Neural cell (in vitro differentiated cells): ENCODE results near the gene TRIM66. TPM values are rescaled to one million over a fixed set of nuclear protein-coding genes. Genes with fewer than 3 reads are reported as not detected.

Experiments
- H2AFZ ChIP-seq: fragments of 200-600, 300-800 bp; sonication (generic), shearing (Covaris generic); 2 replicates; pipeline ENCODE4 v1.6.0; 2014; ENCODE audit warnings: low read depth, mild to moderate bottlenecking, antibody characterized with exemption, low read length, moderate library complexity
- H3F3A ChIP-seq: fragments of 200-600 bp; shearing (Covaris generic); 2 replicates; pipeline ENCODE4 v1.6.1; 2016; ENCODE audit warnings: mild to moderate bottlenecking, moderate library complexity, mixed read lengths, antibody characterized with exemption, low read length; ENCODE audit not compliant: insufficient read depth, poor library complexity, severe bottlenecking
- H3K27ac ChIP-seq: fragments of 200-600, 300-800 bp; sonication (generic), shearing (Covaris generic); 2 replicates; pipeline ENCODE4 v1.5.1; 2014; ENCODE audit warnings: mild to moderate bottlenecking, low read length, moderate library complexity
- H3K27me3 ChIP-seq: fragments of 300-800, 200-600 bp; sonication (generic), shearing (Covaris generic); 2 replicates; pipeline ENCODE4 v1.6.0; 2014; ENCODE audit warnings: mild to moderate bottlenecking, low read depth, low read length, moderate library complexity; ENCODE audit not compliant: insufficient read depth
- H3K36me3 ChIP-seq: fragments of 300-800, 200-600 bp; sonication (generic), shearing (Covaris generic); 2 replicates; pipeline ENCODE4 v1.5.1; 2014; ENCODE audit warnings: mild to moderate bottlenecking, antibody characterized with exemption, low read length, moderate library complexity; ENCODE audit not compliant: insufficient read depth
- H3K4me2 ChIP-seq: fragments of 300-800, 200-600 bp; sonication (generic), shearing (Covaris generic); 2 replicates; pipeline ENCODE4 v1.6.0; 2014; ENCODE audit warnings: mild to moderate bottlenecking, low read length
- H3K4me3 ChIP-seq: fragments of 300-800, 200-600 bp; sonication (generic), shearing (Covaris generic); 2 replicates; pipeline ENCODE4 v1.5.1; 2014; ENCODE audit warnings: mild to moderate bottlenecking, low read length, moderate library complexity
- H3K79me2 ChIP-seq: fragments of 200-600 bp; shearing (Covaris generic); replicated peaks from 2 replicates; pipeline ENCODE4 v1.6.0; 2014; ENCODE audit warnings: mild to moderate bottlenecking, low read length, moderate library complexity; ENCODE audit not compliant: insufficient read depth
- H3K9ac ChIP-seq: fragments of 300-800, 200-600 bp; sonication (generic), shearing (Covaris generic); 2 replicates; pipeline ENCODE4 v1.6.1; 2016; ENCODE audit warnings: mild to moderate bottlenecking, low read length, mixed read lengths
- H3K9me2 ChIP-seq: fragments of 200-600 bp; shearing (Covaris generic); 2 replicates; pipeline ENCODE4 v1.6.1; 2016; ENCODE audit warnings: mild to moderate bottlenecking, low read length, mixed read lengths; ENCODE audit not compliant: insufficient read depth
- H3K9me3 ChIP-seq: fragments of 200-600, 300-800 bp; sonication (generic), shearing (Covaris generic); 2 replicates; pipeline ENCODE4 v1.6.1; 2016; ENCODE audit warnings: mild to moderate bottlenecking, mixed run types, low read length, moderate library complexity, mixed read lengths
- H4K20me1 ChIP-seq: fragments of 200-600 bp; shearing (Covaris generic); 2 replicates; pipeline ENCODE4 v1.6.1; 2016; ENCODE audit warnings: mild to moderate bottlenecking, mixed run types; ENCODE audit not compliant: insufficient read depth
- EP300 ChIP-seq: fragments of 450-650 bp; conservative IDR thresholded peaks from 2 replicates; pipeline ENCODE4 v1.6.1; 2014; ENCODE audit warnings: antibody characterized with exemption, mild to moderate bottlenecking, moderate library complexity; ENCODE audit not compliant: poor library complexity, severe bottlenecking
- EZH2 ChIP-seq: fragments of 200-600, 300-800 bp; shearing (Covaris generic), sonication (generic); IDR thresholded peaks from 2 replicates; pipeline ENCODE4 v1.6.1; 2014; ENCODE audit warnings: antibody characterized with exemption, low read length, borderline replicate concordance, mild to moderate bottlenecking; ENCODE audit not compliant: insufficient read depth, poor library complexity, severe bottlenecking
- MXI1 ChIP-seq: fragments of 450-650 bp; conservative IDR thresholded peaks from 2 replicates; pipeline ENCODE4 v1.6.1; 2014; ENCODE audit warnings: antibody characterized with exemption, mild to moderate bottlenecking; ENCODE audit not compliant: poor library complexity, severe bottlenecking
- POLR2AphosphoS5 ChIP-seq: IDR thresholded peaks from 2 replicates; pipeline ENCODE4 v1.6.1; 2012
- RAD21 ChIP-seq: fragments of 450-650 bp; conservative IDR thresholded peaks from 2 replicates; pipeline ENCODE4 v1.6.1; 2014; ENCODE audit warnings: antibody characterized with exemption, mild to moderate bottlenecking, moderate library complexity
- SMC3 ChIP-seq: fragments of 450-650 bp; conservative IDR thresholded peaks from 2 replicates; pipeline ENCODE4 v1.6.1; 2014; ENCODE audit warnings: antibody characterized with exemption, mild to moderate bottlenecking, moderate library complexity; ENCODE audit not compliant: poor library complexity
- TAF1 ChIP-seq: IDR thresholded peaks from 2 replicates; pipeline ENCODE4 v1.6.1; 2012; ENCODE audit warnings: low read depth
- polyA plus RNA-seq: library from polyadenylated mRNA; depleted of rRNA; stranded (reverse); fragments of >200 nt; gene quantifications from 2 replicates; pipeline ENCODE4 v1.2.3, GENCODE V29; 2014
- TF ChIP-seq, protein P1 (sequence below): fragments of 450-650 bp; IDR thresholded peaks from 2 replicates; pipeline ENCODE4 v1.5.1; 2014; ENCODE audit warnings: antibody characterized with exemption, mild to moderate bottlenecking, moderate library complexity; ENCODE audit not compliant: poor library complexity, severe bottlenecking
- TF ChIP-seq, protein P2 (sequence below): IDR thresholded peaks from 2 replicates; pipeline ENCODE4 v1.6.1; 2012; ENCODE audit warnings: borderline replicate concordance

TRIM66 gene
- polyA plus RNA-seq, 1 donor from 2014 or later, result 0.82 TPM

DNA sequence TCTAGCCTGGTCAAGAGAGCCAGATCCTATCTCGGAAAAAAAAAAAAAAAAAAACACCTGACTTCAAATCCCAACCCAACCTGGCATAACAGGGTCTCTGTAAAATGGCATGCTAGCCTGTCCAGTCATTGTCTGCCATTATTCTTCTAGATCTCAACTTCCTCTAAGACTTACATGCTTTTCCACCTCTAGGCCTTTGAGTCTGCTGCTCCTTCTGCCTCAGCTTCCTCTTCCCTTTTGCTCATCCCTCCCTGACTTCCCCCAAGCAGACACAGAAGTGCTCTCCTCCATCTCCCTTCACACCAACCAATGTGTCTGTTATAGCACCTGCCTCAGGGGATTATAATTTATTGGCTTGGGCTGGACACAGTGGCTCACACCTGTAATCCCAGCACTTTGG lies 96.3 kb downstream of the TRIM66 start:
- H3K4me2 ChIP-seq, result no peak overlapping the region
- no peak overlapping the region for H2AFZ ChIP-seq
- no peaks in the 10 kb centered on the region for H3K9me2 ChIP-seq
- H3K9me3 ChIP-seq, result no peaks in the 10 kb centered on the region
- H3K27me3 ChIP-seq, result no peaks in the 10 kb centered on the region
- TF ChIP-seq, protein P1, sequence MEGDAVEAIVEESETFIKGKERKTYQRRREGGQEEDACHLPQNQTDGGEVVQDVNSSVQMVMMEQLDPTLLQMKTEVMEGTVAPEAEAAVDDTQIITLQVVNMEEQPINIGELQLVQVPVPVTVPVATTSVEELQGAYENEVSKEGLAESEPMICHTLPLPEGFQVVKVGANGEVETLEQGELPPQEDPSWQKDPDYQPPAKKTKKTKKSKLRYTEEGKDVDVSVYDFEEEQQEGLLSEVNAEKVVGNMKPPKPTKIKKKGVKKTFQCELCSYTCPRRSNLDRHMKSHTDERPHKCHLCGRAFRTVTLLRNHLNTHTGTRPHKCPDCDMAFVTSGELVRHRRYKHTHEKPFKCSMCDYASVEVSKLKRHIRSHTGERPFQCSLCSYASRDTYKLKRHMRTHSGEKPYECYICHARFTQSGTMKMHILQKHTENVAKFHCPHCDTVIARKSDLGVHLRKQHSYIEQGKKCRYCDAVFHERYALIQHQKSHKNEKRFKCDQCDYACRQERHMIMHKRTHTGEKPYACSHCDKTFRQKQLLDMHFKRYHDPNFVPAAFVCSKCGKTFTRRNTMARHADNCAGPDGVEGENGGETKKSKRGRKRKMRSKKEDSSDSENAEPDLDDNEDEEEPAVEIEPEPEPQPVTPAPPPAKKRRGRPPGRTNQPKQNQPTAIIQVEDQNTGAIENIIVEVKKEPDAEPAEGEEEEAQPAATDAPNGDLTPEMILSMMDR, result no peak
- TF ChIP-seq EP300, result no peak
- no peak overlapping the region for H3K9ac ChIP-seq
- H3K79me2 ChIP-seq, result peaks cover 19% of the 10 kb centered on the region
- H3K27ac ChIP-seq, result no peak overlapping the region
- no peaks in the 10 kb centered on the region for H4K20me1 ChIP-seq
- no peaks in the 10 kb centered on the region for H3F3A ChIP-seq
- H3K4me3 ChIP-seq, result no peak overlapping the region
- H3K36me3 ChIP-seq, result no peaks in the 10 kb centered on the region

DNA sequence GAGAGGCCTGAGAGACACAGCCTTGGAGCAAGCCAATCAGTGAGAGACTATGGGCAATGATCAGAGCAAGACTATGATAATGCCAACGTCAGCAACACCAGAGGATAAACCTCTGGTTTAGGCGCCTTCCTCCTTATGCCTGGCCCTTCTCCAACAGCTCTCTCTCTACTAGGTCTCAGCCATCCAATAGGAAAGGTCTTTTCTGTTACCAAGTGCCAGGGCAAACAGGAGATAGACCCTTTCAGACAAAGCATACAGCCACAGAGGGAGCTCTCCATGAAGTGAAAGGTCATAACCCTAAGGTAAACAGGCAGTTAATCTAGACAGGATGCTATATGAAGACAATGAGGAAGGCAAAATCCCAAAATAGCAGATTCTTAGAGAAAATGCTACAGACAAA lies 98.0 kb downstream of the TRIM66 start:
- Histone ChIP-seq H3K79me2 (peaks cover 12% of the 10 kb centered on the region), H3K36me3 (no peaks in the 10 kb centered on the region), H3K9me2 (no peaks in the 10 kb centered on the region), H3K27me3 (no peaks in the 10 kb centered on the region), H3K4me2 (no peak overlapping the region), H2AFZ (no peak overlapping the region), H4K20me1 (no peaks in the 10 kb centered on the region), H3K9me3 (no peaks in the 10 kb centered on the region), H3K27ac (no peak overlapping the region), H3F3A (no peaks in the 10 kb centered on the region), H3K9ac (no peak overlapping the region), H3K4me3 (no peak overlapping the region)
- TF ChIP-seq, protein P2, sequence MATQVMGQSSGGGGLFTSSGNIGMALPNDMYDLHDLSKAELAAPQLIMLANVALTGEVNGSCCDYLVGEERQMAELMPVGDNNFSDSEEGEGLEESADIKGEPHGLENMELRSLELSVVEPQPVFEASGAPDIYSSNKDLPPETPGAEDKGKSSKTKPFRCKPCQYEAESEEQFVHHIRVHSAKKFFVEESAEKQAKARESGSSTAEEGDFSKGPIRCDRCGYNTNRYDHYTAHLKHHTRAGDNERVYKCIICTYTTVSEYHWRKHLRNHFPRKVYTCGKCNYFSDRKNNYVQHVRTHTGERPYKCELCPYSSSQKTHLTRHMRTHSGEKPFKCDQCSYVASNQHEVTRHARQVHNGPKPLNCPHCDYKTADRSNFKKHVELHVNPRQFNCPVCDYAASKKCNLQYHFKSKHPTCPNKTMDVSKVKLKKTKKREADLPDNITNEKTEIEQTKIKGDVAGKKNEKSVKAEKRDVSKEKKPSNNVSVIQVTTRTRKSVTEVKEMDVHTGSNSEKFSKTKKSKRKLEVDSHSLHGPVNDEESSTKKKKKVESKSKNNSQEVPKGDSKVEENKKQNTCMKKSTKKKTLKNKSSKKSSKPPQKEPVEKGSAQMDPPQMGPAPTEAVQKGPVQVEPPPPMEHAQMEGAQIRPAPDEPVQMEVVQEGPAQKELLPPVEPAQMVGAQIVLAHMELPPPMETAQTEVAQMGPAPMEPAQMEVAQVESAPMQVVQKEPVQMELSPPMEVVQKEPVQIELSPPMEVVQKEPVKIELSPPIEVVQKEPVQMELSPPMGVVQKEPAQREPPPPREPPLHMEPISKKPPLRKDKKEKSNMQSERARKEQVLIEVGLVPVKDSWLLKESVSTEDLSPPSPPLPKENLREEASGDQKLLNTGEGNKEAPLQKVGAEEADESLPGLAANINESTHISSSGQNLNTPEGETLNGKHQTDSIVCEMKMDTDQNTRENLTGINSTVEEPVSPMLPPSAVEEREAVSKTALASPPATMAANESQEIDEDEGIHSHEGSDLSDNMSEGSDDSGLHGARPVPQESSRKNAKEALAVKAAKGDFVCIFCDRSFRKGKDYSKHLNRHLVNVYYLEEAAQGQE, result no peak
- no peak for TF ChIP-seq RAD21
- no peak for TF ChIP-seq MXI1
- TF ChIP-seq EP300, result no peak
- TF ChIP-seq EZH2, result no peak
- TF ChIP-seq POLR2AphosphoS5, result no peak
- TF ChIP-seq SMC3, result no peak
- TF ChIP-seq, protein P1, result no peak
- TF ChIP-seq TAF1, result no peak
